ENCODE data around the gene CDR2L.

Gene CDR2L

DNA sequence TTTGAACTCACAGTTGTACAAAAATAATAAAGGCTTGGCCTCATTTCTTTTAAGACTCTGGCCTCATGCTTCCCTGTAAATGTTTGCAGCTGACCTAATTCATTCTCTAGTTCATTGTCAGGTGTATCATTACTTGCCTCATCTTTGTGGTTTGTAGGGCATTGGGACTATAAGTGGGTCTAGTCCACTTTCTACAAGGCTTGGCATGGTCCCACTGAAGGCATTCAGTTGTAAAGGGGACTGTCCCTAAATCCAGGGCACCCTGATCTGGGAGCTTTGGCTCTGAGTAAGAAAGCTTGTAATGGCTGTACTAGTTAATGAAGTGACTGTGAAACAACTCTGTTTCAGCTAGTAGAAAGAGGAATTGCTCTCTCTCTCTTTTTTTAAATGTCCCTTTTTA, 62.3 kb downstream of the CDR2L start:
- TF ChIP-seq TAF1 (IDR thresholded peaks at IDR 0.05; ENCODE audit: borderline replicate concordance, insufficient read depth, low read length) (no peak), SIN3A (IDR thresholded peaks at IDR 0.05; ENCODE audit: borderline replicate concordance, insufficient read depth, low read length) (no peak), REST (IDR thresholded peaks at IDR 0.05; ENCODE audit: insufficient read depth in 1 of 2, low read depth in 2 of 2, low read length in 2 of 2) (no peak), POLR2AphosphoS5 (IDR thresholded peaks at IDR 0.05; ENCODE audit: low read depth, low read length) (no peak), FOXP2 (optimal IDR thresholded peaks at IDR 0.05; ENCODE audit: borderline replicate concordance, extremely low read depth, extremely low read length, insufficient read depth) (no peak)

DNA sequence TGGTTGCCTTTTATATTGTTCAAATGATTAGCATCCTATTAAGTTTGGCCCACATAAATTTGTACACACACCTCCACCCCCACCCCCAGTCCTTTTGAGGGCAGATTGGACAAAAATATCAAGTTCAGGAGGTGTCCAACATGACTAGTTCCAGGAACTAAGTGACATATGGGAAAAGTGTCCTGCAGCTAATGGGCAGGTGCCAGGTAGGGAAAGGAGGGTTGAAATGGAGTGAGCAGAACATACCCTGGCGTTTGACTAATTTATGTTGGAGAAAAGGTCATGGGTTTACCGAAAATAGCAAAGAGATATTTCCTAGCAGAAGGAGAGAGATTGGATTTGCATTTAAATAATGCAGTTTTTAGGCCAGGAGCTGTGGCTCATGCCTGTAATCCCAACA, 64.5 kb downstream of the CDR2L start:
- no peak for TF ChIP-seq POLR2AphosphoS5 (IDR thresholded peaks at IDR 0.05; ENCODE audit: low read depth, low read length)
- TF ChIP-seq SIN3A (IDR thresholded peaks at IDR 0.05; ENCODE audit: borderline replicate concordance, insufficient read depth, low read length): no peak
- TF ChIP-seq REST (IDR thresholded peaks at IDR 0.05; ENCODE audit: insufficient read depth in 1 of 2, low read depth in 2 of 2, low read length in 2 of 2): no peak
- no peak for TF ChIP-seq FOXP2 (optimal IDR thresholded peaks at IDR 0.05; ENCODE audit: borderline replicate concordance, extremely low read depth, extremely low read length, insufficient read depth)
- TF ChIP-seq TAF1 (IDR thresholded peaks at IDR 0.05; ENCODE audit: borderline replicate concordance, insufficient read depth, low read length): no peak

Measured in PFSK-1 (cell line).